Raji (cell line): ENCODE data around the gene HNF1A.

Experiments used
- POLR2A ChIP-seq: IDR thresholded peaks from 2 replicates; pipeline ENCODE4 v1.6.1; 2011; ENCODE audit warnings: low read depth, low read length, control low read depth; ENCODE audit not compliant: insufficient read depth

Gene HNF1A

GRCh38 chr12:120997448-120997847 is 19.1 kb downstream of the HNF1A start:
- no peak for TF ChIP-seq POLR2A

DNA sequence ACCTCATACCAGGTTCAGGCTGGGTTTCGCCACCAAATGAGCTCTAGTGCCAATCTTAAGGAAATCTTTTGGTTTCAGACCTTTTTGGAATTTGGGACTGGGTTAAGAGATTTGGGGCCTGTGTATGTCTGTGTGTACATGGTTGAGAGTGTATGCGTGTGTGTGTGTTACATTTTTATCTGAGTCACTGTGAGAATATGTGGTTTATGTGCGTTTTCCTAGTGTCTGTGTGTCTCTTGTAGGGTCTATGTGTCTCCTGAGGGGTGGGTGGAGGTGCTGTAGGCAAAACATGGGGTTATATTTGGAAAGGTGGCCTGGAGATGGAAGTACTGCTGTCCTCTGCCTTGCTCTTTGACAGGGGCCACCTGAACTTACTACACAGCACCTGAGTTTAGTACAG is 20.1 kb downstream of the HNF1A start:
- TF ChIP-seq POLR2A: no peak

DNA sequence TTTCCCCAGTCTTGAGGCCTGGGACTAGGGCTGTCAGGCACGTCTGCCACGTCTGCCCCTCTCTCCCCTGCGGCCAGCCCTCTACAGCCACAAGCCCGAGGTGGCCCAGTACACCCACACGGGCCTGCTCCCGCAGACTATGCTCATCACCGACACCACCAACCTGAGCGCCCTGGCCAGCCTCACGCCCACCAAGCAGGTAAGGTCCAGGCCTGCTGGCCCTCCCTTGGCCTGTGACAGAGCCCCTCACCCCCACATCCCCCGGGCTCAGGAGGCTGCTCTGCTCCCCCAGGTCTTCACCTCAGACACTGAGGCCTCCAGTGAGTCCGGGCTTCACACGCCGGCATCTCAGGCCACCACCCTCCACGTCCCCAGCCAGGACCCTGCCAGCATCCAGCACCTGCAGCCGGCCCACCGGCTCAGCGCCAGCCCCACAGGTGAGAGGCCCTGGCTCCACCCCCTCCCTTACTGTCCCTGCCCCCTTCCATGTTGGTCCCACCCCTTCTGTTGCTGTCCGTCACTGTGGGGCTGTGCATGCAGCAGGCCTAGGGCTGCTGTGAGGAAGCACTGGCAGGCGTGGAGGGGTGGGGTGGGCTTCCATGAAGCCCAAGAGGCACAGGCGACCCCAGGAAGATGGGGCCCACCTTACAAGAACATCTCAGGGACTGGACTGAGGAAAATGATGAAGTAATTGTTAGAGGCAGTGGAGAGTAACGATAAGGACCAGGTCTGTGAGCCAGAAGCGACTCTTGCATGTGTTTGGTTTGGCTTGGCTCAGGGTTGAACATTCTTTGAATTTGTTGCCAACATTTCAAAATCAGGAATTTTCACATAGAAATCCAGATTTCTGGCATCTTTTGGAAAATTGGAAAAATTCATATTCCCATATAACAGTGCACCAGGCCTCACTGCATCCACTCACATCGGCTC is 21.1 kb downstream of the HNF1A start:
- no peak for TF ChIP-seq POLR2A

DNA sequence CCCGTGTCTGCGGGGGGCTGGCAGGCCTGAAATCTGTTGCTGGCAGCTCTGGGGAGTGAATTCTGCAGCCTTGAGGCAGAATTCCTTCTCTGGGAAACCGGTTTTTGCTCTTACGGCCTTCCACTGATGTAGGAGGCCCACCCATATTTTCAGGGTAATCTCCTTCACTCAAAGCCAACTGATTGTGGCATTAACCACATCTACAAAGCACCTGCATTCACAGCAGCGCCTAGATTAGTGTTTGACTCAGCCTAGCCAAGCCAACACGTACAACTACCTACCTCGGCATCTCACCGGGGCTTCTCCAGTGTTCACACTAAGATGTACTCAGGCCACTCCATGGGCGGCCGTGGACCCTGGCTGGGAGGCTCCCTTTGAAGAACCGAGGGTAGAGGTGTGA is 22.2 kb downstream of the HNF1A start:
- no peak for TF ChIP-seq POLR2A

GRCh38 chr12:121001060-121001459 is 22.7 kb downstream of the HNF1A start:
- no peak for TF ChIP-seq POLR2A

DNA sequence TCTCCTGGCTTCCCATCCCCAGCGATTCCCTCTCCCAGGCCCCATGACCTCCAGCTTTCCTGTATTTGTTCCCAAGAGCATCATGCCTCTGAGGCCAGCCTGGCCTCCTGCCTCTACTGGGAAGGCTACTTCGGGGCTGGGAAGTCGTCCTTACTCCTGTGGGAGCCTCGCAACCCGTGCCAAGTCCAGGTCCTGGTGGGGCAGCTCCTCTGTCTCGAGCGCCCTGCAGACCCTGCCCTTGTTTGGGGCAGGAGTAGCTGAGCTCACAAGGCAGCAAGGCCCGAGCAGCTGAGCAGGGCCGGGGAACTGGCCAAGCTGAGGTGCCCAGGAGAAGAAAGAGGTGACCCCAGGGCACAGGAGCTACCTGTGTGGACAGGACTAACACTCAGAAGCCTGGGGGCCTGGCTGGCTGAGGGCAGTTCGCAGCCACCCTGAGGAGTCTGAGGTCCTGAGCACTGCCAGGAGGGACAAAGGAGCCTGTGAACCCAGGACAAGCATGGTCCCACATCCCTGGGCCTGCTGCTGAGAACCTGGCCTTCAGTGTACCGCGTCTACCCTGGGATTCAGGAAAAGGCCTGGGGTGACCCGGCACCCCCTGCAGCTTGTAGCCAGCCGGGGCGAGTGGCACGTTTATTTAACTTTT is 23.6 kb downstream of the HNF1A start:
- no peak for TF ChIP-seq POLR2A

DNA sequence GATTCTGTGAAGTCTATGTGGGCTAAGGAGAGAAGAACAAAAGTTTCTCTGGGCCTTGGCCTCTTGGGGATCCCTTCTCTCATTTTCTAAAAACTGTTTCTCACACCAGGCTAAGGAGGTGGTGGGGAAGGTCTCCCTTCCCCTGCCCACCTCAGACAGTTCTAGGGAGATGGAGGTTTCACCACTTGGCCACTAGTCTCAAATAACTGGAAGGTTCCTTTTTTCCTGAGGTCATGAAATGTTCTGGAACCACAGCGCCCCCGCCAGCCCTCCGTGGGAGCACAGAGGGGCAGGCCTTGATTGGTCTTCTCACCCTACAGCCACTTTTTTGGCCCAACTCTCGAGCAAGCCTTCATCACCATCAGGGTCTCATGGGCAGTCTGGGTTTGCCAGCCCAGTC is 25.3 kb downstream of the HNF1A start:
- no peak for TF ChIP-seq POLR2A

DNA sequence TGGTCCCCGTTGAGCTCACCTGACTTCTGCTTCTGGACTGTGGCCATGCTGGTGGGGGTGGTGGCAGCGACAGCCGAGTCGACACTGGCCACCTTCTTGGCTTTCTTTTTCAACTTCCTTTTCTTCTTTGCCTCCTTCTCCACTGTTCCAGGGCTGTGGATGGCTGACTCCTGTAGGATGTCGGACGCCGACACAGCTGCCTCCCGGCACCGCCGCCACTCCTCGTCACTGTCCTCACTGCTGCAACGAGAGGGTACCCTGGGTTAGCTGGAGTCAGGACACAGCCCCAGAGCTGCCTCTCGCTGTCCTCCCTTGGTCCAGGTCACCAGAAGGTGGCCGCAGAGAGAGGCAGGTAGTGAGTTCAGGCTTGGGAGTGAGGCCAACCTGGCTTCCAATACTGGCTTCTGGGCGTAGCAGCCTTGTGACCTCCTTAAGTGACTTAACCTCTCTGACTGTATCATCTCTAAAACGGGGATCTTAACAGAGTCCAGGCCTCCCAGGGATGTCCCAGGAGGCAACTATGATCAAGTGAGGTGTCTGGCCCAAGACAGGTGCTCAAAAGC is 26.0 kb downstream of the HNF1A start:
- TF ChIP-seq POLR2A: no peak

DNA sequence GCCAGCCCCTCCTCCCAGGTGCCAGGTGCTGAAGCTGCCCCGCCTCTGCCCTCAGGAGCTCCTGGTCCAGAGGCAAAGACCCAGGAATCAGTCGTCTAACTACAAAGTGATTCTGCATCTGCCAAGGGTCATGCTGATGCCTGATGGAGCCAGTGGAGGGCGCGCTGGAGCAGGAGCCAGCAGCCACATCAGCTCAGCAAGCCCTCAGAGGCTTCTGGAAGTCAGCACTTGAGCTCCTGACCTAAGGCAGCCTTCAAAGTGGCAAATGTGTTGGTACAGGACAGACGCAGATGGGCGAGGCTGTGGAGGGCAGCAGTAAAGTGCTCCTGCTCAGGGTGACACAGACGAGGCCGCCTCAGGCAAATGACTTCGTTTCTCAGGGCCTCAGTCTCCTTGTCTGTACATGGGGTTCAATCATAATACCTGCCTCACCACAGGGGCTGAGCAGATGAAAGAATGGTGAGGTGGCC is 27.0 kb downstream of the HNF1A start:
- TF ChIP-seq POLR2A: no peak

- TF ChIP-seq POLR2A: no peak
These were observed 30.2 kb downstream of the HNF1A start for GRCh38 chr12:121008347-121009098.

- TF ChIP-seq POLR2A: no peak
These were observed 31.4 kb downstream of the HNF1A start for GRCh38 chr12:121009741-121010140.

- TF ChIP-seq POLR2A: no peak
These were observed 32.5 kb downstream of the HNF1A start for GRCh38 chr12:121010860-121011259.

- no peak for TF ChIP-seq POLR2A
These were observed 33.5 kb downstream of the HNF1A start for GRCh38 chr12:121011820-121012219.

DNA sequence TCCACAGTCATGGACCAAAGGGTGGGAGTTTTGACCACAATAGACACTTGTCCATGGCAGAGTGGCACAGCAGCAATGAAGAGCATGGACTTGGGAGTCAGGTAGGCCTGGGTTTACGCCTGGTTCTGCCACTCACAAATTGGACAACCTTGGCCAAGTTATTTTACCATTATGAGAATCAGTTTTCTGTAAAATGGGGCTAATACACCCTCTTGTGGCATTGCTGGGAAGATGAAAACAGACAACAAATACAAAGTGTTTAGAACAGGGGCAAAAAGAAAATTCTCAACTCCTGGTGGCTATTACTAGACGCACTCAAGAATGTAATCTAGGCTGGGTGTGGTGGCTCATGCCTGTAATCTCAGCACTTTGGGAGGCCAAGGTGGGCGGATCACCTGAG is 35.4 kb downstream of the HNF1A start:
- TF ChIP-seq POLR2A: no peak
